GM21737 (cell line): ENCODE results near the gene MIA2.

Experiments used
- ATAC-seq: cut with Tn5 transposase; IDR thresholded peaks from one replicate; pipeline ENCODE4 v1.9.1; 2021; ENCODE audit warnings: mild to moderate bottlenecking, moderate library complexity; ENCODE audit not compliant: unreplicated experiment

The MIA2 gene

GRCh38 chr14:39432179-39432618 lies 198.5 kb downstream of the MIA2 start, which contains the start of gene FBXO33:
FBXO33 (minus strand) TSS chr14:39432433; CDS start chr14:39432162, 271 bp downstream.
- ATAC-seq = peak; percentile 80

- peak; percentile 55 for ATAC-seq
These were observed 199.1 kb downstream of the MIA2 start for GRCh38 chr14:39432619-39433451.

GRCh38 chr14:39433452-39433813 lies 199.7 kb downstream of the MIA2 start:
- ATAC-seq = no peak

GRCh38 chr14:39434401-39434800 lies 200.7 kb downstream of the MIA2 start:
- no peak for ATAC-seq

- no peak for ATAC-seq
These were observed 201.5 kb downstream of the MIA2 start for GRCh38 chr14:39435241-39435640.
